GM12864 (cell line): Measurements from ENCODE around the gene TP53I3.
"Not testable (repeated sequence)": the region's sequence is repeated elsewhere in the genome, so short reads cannot be mapped to it uniquely, and the experiment has no call there.

ENCODE experiments used
- DNase-seq: peaks from one replicate; pipeline ENCODE4 v3.0.0-alpha.2; 2011; ENCODE audit warnings: low read depth
- H3K4me3 ChIP-seq: 2 replicates; pipeline ENCODE4 v1.5.1; 2011; ENCODE audit warnings: mild to moderate bottlenecking, low read depth, low read length, control low read depth
- CTCF ChIP-seq: IDR thresholded peaks from 2 replicates; pipeline ENCODE4 v1.5.1; 2011; ENCODE audit warnings: low read depth, mild to moderate bottlenecking, moderate library complexity, low read length, control low read depth, inconsistent platforms; ENCODE audit errors: missing control alignments

The TP53I3 gene

DNA sequence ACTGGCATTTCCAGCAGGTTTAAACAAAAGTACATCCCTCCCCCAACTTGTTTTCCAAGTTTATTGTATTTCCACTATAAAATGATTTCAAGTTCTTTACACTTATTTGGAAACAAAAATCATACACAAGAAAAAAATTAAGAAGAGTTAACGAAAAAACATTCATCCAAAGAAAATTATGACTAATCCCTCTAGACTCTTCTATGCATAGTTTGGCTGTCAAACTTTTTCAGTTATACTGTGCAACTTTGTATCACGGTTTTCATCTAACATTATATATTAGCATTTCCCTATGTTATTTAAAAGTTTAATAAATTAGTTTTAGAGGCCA lies 38.1 kb downstream of the TP53I3 start:
- H3K4me3 ChIP-seq: peak overlapping the region; percentile 78
- no peak for TF ChIP-seq CTCF
- no peak for DNase-seq

DNA sequence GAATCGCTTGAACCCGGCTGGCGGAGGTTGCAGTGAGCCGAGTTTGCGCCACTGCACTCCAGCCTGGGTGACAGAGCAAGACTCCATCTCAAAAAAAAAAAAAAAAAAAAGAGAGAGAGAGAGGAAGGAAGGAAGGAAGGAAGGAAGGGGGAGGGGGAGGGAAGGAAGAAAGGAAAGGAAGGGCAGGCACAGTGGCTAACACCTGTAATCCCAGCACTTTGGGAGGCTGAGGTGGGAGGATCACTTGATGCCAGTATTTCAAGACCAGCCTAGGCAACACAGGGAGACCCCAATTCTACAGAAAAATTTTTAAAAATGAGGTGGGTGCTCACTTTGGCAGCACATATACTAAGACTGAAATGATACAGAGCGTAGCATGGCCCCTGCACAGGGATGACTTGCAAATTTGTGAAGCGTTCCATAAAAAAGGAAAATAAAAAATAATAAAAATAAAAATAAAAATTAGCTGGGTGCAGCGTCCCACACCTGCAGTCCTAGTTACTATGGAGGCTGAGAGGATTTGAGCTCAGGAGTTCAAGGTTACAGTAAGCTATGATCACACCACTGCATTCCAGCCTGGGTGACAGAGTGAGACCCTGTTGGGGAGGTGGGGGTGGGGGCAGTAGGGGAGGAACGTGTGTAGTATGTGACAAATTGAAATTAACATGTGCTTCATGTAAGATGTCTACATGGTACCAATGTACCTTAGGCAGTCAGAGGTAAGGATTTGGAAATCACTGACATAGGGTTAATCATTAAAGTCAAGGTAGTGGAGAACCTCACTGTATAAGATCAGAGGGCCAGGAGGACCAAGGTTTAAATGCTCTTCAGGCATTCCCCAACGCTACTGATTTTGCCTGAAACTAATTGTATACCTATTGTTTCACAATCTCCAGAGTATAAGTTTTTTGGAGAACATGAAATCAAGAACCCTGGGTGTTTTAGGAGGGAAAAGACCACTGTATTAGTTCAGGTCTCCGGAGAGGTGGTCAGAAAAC lies 38.8 kb downstream of the TP53I3 start:
- no peak for TF ChIP-seq CTCF
- DNase-seq: no peak
- peak overlapping the region; percentile 78; the same call in 1 of the 2 replicates for H3K4me3 ChIP-seq

- H3K4me3 ChIP-seq, DNase-seq: not testable (repeated sequence)
Observed at GRCh38 chr2:24043133-24043532, 41.5 kb downstream of the TP53I3 start.

- DNase-seq: no peak
- no peak overlapping the region for H3K4me3 ChIP-seq
- no peak for TF ChIP-seq CTCF
Observed at GRCh38 chr2:24040511-24040910, 44.1 kb downstream of the TP53I3 start.

- no peak overlapping the region for H3K4me3 ChIP-seq
- DNase-seq: no peak
- TF ChIP-seq CTCF: no peak
Observed at GRCh38 chr2:24038786-24039499, 45.7 kb downstream of the TP53I3 start.
